Stimulated activated CD4-positive, alpha-beta T cell treated with anti-CD3 and anti-CD28 coated beads, Interleukin-2, amount 100 ng/mL, for 24 hours (primary cell): ENCODE measurements around the gene HNRNPA3.
"Not testable (repeated sequence)": the region's sequence is repeated elsewhere in the genome, so short reads cannot be mapped to it uniquely, and the experiment has no call there.

Source experiments
- DNase-seq, 2 donors: peaks; one replicate each; pipeline ENCODE4 v3.0.0-alpha.2; 2020

Gene HNRNPA3

GRCh38 chr2:177235855-177236437 lies 23.4 kb downstream of the HNRNPA3 start:
- DNase-seq = no peak

- DNase-seq = no peak
Measured at GRCh38 chr2:177237932-177238331, 25.3 kb downstream of the HNRNPA3 start.

- no peak for DNase-seq
Measured at GRCh38 chr2:177239053-177239452, 26.5 kb downstream of the HNRNPA3 start.

GRCh38 chr2:177239932-177240630 lies 27.5 kb downstream of the HNRNPA3 start:
- no peak for DNase-seq

- DNase-seq = no peak
Measured at GRCh38 chr2:177241711-177242120, 29.1 kb downstream of the HNRNPA3 start.

- DNase-seq = no peak
Measured at GRCh38 chr2:177242121-177242987, 29.8 kb downstream of the HNRNPA3 start.

GRCh38 chr2:177243073-177243472 lies 30.5 kb downstream of the HNRNPA3 start:
- no peak for DNase-seq

GRCh38 chr2:177243476-177243875 lies 30.9 kb downstream of the HNRNPA3 start:
- DNase-seq = no peak

GRCh38 chr2:177244244-177244771 lies 31.7 kb downstream of the HNRNPA3 start:
- DNase-seq = no peak

- DNase-seq = no peak
Measured at GRCh38 chr2:177245010-177245422, 32.4 kb downstream of the HNRNPA3 start.

GRCh38 chr2:177246000-177246399 lies 33.4 kb downstream of the HNRNPA3 start:
- DNase-seq = no peak

- DNase-seq = not testable (repeated sequence)
Measured at GRCh38 chr2:177246523-177247030, 34.0 kb downstream of the HNRNPA3 start.

- no peak for DNase-seq
Measured at GRCh38 chr2:177247693-177248262, 35.2 kb downstream of the HNRNPA3 start.

- DNase-seq = no peak
Measured at GRCh38 chr2:177249038-177249437, 36.4 kb downstream of the HNRNPA3 start.

GRCh38 chr2:177250461-177250860 lies 37.9 kb downstream of the HNRNPA3 start:
- DNase-seq = no peak

GRCh38 chr2:177251165-177251542 lies 38.6 kb downstream of the HNRNPA3 start:
- DNase-seq = no peak

- no peak for DNase-seq
Measured at GRCh38 chr2:177252808-177253531, 40.4 kb downstream of the HNRNPA3 start.

GRCh38 chr2:177253704-177254103 lies 41.1 kb downstream of the HNRNPA3 start:
- DNase-seq = no peak

GRCh38 chr2:177254433-177255226 lies 42.0 kb downstream of the HNRNPA3 start:
- no peak for DNase-seq

- DNase-seq = no peak
Measured at GRCh38 chr2:177255227-177255601, 42.6 kb downstream of the HNRNPA3 start.

- no peak for DNase-seq
Measured at GRCh38 chr2:177256026-177256425, 43.4 kb downstream of the HNRNPA3 start.
